Osteoblast (primary cell): ENCODE results near the gene UBR3. TPM values are rescaled to one million over a fixed set of nuclear protein-coding genes. Genes with fewer than 3 reads are reported as not detected.

Source experiments
- DNase-seq: peaks from one replicate; pipeline ENCODE4 v3.0.0; 2011; ENCODE audit warnings: low spot score, mixed read lengths; ENCODE audit not compliant: insufficient read length; ENCODE audit errors: missing footprints
- H2AFZ ChIP-seq: 2 replicates; pipeline ENCODE4 v1.6.0; 2011; ENCODE audit warnings: mild to moderate bottlenecking, low read length
- H3K27ac ChIP-seq: 2 replicates; pipeline ENCODE4 v1.5.1; 2011; ENCODE audit warnings: mild to moderate bottlenecking, low read depth, low read length, moderate library complexity
- H3K27me3 ChIP-seq: 2 replicates; pipeline ENCODE4 v1.6.0; 2012; ENCODE audit warnings: mild to moderate bottlenecking, control low read depth, inconsistent platforms, low read length, moderate library complexity; ENCODE audit not compliant: insufficient read depth
- H3K36me3 ChIP-seq: 2 replicates; pipeline ENCODE4 v1.5.1; 2011; ENCODE audit warnings: mild to moderate bottlenecking, low read length, control low read depth, moderate library complexity; ENCODE audit not compliant: insufficient read depth
- H3K4me1 ChIP-seq: 2 replicates; pipeline ENCODE4 v1.5.1; 2011; ENCODE audit warnings: mild to moderate bottlenecking, low read length, control low read depth, moderate library complexity; ENCODE audit not compliant: insufficient read depth
- H3K4me2 ChIP-seq: 2 replicates; pipeline ENCODE4 v1.6.0; 2011; ENCODE audit warnings: mild to moderate bottlenecking, low read length; ENCODE audit not compliant: insufficient read depth
- H3K4me3 ChIP-seq: fragments of 200-600 bp; sonication (generic); 3 replicates; pipeline ENCODE4 v1.5.1; 2012; ENCODE audit warnings: mild to moderate bottlenecking, low read length, inconsistent platforms; ENCODE audit not compliant: insufficient read depth
- H3K79me2 ChIP-seq: 2 replicates; pipeline ENCODE4 v1.6.0; 2012; ENCODE audit warnings: mild to moderate bottlenecking, low read length, control low read depth, inconsistent platforms; ENCODE audit not compliant: insufficient read depth
- H3K9me3 ChIP-seq: 2 replicates; pipeline ENCODE4 v1.5.1; 2011; ENCODE audit warnings: low read depth, low read length, control low read depth
- H4K20me1 ChIP-seq: 2 replicates; pipeline ENCODE4 v1.6.0; 2012; ENCODE audit warnings: mild to moderate bottlenecking, low read length, control low read depth; ENCODE audit not compliant: insufficient read depth
- CTCF ChIP-seq: IDR thresholded peaks from 2 replicates; pipeline ENCODE4 v1.5.1; 2011; ENCODE audit warnings: mild to moderate bottlenecking, low read depth, low read length, moderate library complexity; ENCODE audit errors: extremely low read depth
- total RNA-seq: library from RNA; depleted of rRNA; stranded (reverse); fragments of >200 nt; gene quantifications from 2 replicates; pipeline ENCODE4 v1.2.3, GENCODE V29; 2012

Gene UBR3
- total RNA-seq, 1 donor = 42.7 TPM

DNA sequence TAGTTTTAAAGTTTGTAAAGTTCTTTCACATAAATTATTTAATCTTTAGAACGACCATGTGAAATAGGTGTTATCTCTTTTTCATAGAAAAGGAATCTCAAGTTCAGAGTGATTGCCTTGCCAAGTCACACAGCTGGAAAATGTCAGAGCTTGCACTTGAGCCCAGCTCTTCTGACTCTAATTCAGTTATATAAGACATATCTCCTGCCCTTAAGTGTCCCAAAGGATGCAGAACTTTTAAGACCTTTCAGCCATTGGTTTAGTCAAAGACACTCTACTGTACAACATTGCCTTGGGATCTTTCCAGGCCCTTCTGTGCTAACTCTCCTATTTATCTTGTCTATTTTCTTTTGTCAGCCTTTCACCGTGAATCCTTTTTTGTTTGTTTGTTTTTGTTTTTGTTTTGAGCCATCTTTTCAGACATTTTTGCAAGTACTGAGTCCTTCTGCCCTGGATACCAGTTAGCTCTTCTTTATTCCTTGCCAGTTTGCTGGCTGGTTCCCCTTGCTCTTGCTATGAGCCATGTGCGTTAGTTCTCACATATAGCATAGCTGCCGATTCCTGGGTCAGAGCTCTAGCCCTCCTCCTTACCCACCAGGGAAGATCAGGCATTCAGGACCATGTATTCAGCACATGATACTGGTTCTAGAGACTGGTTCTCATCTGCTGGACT lies 190.7 kb downstream of the UBR3 start:
- Histone ChIP-seq H2AFZ (no peak overlapping the region), H3K4me3 (no peak overlapping the region), H3K9me3 (no peaks in the 10 kb centered on the region), H3K36me3 (peaks cover 3% of the 10 kb centered on the region), H4K20me1 (no peaks in the 10 kb centered on the region), H3K4me1 (no peaks in the 10 kb centered on the region), H3K79me2 (no peaks in the 10 kb centered on the region), H3K27me3 (no peaks in the 10 kb centered on the region), H3K4me2 (no peak overlapping the region), H3K27ac (no peak overlapping the region)
- DNase-seq = no peak
- TF ChIP-seq CTCF = no peak

DNA sequence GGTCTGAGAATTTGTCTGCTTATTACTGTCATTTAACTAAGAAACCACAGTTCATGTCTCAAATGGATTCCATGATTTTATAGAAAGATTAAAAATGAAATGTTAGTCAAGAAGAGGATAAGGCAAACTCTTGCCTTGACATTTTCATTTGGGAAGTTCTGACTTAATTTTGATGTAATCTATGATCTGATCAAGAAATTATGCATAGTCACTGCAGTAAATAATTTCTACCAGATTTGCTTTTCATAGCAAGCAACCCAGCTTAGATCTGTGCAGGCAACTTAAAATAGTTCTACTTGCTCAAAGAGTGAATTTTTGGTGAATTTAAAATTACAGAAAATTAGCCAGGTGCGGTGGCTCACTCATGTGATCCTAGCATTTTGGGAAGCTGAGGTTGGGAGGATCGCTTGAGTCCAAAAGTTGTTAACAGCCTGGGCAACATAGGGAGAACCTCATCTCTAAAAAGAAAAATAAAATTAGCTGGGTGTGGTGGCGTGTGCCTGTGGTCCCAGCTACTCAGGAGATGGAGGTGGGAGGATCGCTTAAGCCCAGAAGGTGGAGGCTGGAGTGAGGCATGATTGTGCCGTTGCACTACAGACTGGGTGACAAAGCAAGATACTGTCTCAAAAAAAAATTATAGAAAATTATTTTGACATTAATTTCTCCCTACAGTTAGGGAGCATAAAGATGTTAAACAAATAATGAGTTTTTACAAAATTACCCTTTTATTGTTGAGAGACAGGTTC lies 192.0 kb downstream of the UBR3 start:
- DNase-seq = no peak
- Histone ChIP-seq H3K4me1 (no peaks in the 10 kb centered on the region), H2AFZ (no peak overlapping the region), H3K27ac (no peak overlapping the region), H3K27me3 (no peaks in the 10 kb centered on the region), H3K36me3 (no peaks in the 10 kb centered on the region), H3K4me3 (no peak overlapping the region), H3K79me2 (no peaks in the 10 kb centered on the region), H4K20me1 (no peaks in the 10 kb centered on the region), H3K9me3 (no peaks in the 10 kb centered on the region), H3K4me2 (no peak overlapping the region)
- TF ChIP-seq CTCF = no peak

GRCh38 chr2:170020777-170021176 lies 193.5 kb downstream of the UBR3 start:
- Histone ChIP-seq H3K27ac (no peak overlapping the region), H3K4me3 (no peak overlapping the region)
- DNase-seq = no peak

More at GRCh38 chr2:170020777-170021176, 193.5 kb downstream of the UBR3 start:
- Histone ChIP-seq H3K27me3 (no peaks in the 10 kb centered on the region), H2AFZ (no peak overlapping the region), H3K79me2 (no peaks in the 10 kb centered on the region), H4K20me1 (no peaks in the 10 kb centered on the region), H3K36me3 (no peaks in the 10 kb centered on the region), H3K9me3 (no peaks in the 10 kb centered on the region), H3K4me2 (no peak overlapping the region), H3K4me1 (no peaks in the 10 kb centered on the region)
- TF ChIP-seq CTCF = no peak
